ENCODE measurements around the gene HIF3A. TPM values are rescaled to one million over a fixed set of nuclear protein-coding genes. Genes with fewer than 3 reads are reported as not detected.

The HIF3A gene
- total and polyA plus RNA-seq, 2 donors (not counting 3 experiments of a cell fraction or from before 2014, with no cell fraction given) = 8.1 to 8.5 TPM

GRCh38 chr19:46294494-46294893 is 2.3 kb upstream of the HIF3A start:
- H3K9me1 ChIP-seq (replicated peaks; ENCODE audit: control insufficient read depth, extremely low read depth, insufficient read depth, low read length) = no peaks in the 10 kb centered on the region
- no peak overlapping the region for H3K9ac ChIP-seq (replicated peaks; ENCODE audit: extremely low read depth, insufficient read depth, low read length)
- peaks cover 0 to 13% of the 10 kb centered on the region in 2 experiments for H3K27me3 ChIP-seq (ENCODE audit: control insufficient read depth in 2 of 2, insufficient read depth in 2 of 2, low read length in 2 of 2)
- no peaks in the 10 kb centered on the region for H3K36me3 ChIP-seq (ENCODE audit: control insufficient read depth in 2 of 2, extremely low read depth in 1 of 2, insufficient read depth in 2 of 2, low read length in 2 of 2)
- POLR2A ChIA-PET = no interaction called here
- no peak overlapping the region for H2AFZ ChIP-seq (ENCODE audit: low read depth, low read length)
- no peak overlapping the region for H3K4me3 ChIP-seq (replicated peaks in 1 of 3; ENCODE audit: insufficient read depth in 1 of 3, low read depth in 1 of 3, low read length in 3 of 3)
- intact Hi-C loops (cut with micrococcal nuclease) (no loop called here), dilution Hi-C loops (cut with MboI; ENCODE audit: extremely low pct_ligation_motif_present, low sequenced_read_pairs) (no loop called here)
- H3K4me1 ChIP-seq (ENCODE audit: control insufficient read depth, extremely low read depth, insufficient read depth, low read length) = peaks cover 23% of the 10 kb centered on the region
- CTCF ChIA-PET = interaction anchor here (0.9 kb wide), 1 partner anchor 52 kb away, joined by 3 read pairs; the partner anchor contains the start of gene PPP5C
- no peaks in the 10 kb centered on the region for H3K79me2 ChIP-seq (ENCODE audit: control insufficient read depth, insufficient read depth, low read length)
- no peak overlapping the region for H3K27ac ChIP-seq (ENCODE audit: insufficient read depth, low read depth, low read length)
- no TSS peak for BruUV-seq (replicated peaks)
- no peaks in the 10 kb centered on the region for H3K9me3 ChIP-seq (replicated peaks; ENCODE audit: control insufficient read depth, insufficient read depth, low read length)
- no peak for FAIRE-seq
- no peak for TF ChIP-seq MYC (IDR thresholded peaks at IDR 0.05; ENCODE audit: low read depth, low read length)
- no peak for TF ChIP-seq EZH2 (IDR thresholded peaks at IDR 0.05; ENCODE audit: borderline replicate concordance, low read depth, low read length, severe bottlenecking)
- no peak for TF ChIP-seq FOS (IDR thresholded peaks at IDR 0.05; ENCODE audit: borderline replicate concordance, insufficient read depth, low read length)
- no peak for TF ChIP-seq CTCF (IDR thresholded peaks at IDR 0.05; ENCODE audit: extremely low read depth in 1 of 2, insufficient read depth in 1 of 2, low read depth in 1 of 2, low read length in 2 of 2)
- no peak for TF ChIP-seq JUN (IDR thresholded peaks at IDR 0.05; ENCODE audit: borderline replicate concordance, insufficient read depth, insufficient read length, low read depth)
- no peak for TF ChIP-seq GATA2 (IDR thresholded peaks at IDR 0.05; ENCODE audit: insufficient read depth, insufficient read length, low read depth, low read length)
- TF ChIP-seq POLR2AphosphoS5 (IDR thresholded peaks at IDR 0.05; ENCODE audit: insufficient read depth, low read depth, low read length) = no peak
- no peak for TF ChIP-seq POLR2A (IDR thresholded peaks at IDR 0.05; ENCODE audit: low read depth, low read length)
- no peak for TF ChIP-seq MAX (IDR thresholded peaks at IDR 0.05; ENCODE audit: insufficient read depth, insufficient read length)
- H4K20me1 ChIP-seq (replicated peaks; ENCODE audit: control insufficient read depth, extremely low read depth, insufficient read depth, low read length) = no peaks in the 10 kb centered on the region
- DNase-seq (ENCODE audit: low read depth, low spot score) = no peak
- H3K4me2 ChIP-seq (ENCODE audit: insufficient read depth, low read length) = no peak overlapping the region
